ENCODE results near the gene ALOXE3.
A peak's percentile ranks its signal among the peaks of the same experiment; 100 is the strongest.

GRCh38 chr17:8143581-8144400 is 25.5 kb upstream of the ALOXE3 start:
- TF ChIP-seq POLR2AphosphoS5 (IDR thresholded peaks at IDR 0.05) (no peak), CTCF (IDR thresholded peaks at IDR 0.05) (no peak), POLR2A (IDR thresholded peaks at IDR 0.05) (peak in 1 of 4 donors; percentile 20), EP300 (IDR thresholded peaks at IDR 0.05) (no peak)

All from upper lobe of left lung (tissue), 4 donors.